Measurements from ENCODE around the gene SLC9B2.
A peak's percentile ranks its signal among the peaks of the same experiment; 100 is the strongest.

SLC9B2 gene, protein sequence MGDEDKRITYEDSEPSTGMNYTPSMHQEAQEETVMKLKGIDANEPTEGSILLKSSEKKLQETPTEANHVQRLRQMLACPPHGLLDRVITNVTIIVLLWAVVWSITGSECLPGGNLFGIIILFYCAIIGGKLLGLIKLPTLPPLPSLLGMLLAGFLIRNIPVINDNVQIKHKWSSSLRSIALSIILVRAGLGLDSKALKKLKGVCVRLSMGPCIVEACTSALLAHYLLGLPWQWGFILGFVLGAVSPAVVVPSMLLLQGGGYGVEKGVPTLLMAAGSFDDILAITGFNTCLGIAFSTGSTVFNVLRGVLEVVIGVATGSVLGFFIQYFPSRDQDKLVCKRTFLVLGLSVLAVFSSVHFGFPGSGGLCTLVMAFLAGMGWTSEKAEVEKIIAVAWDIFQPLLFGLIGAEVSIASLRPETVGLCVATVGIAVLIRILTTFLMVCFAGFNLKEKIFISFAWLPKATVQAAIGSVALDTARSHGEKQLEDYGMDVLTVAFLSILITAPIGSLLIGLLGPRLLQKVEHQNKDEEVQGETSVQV

DNA sequence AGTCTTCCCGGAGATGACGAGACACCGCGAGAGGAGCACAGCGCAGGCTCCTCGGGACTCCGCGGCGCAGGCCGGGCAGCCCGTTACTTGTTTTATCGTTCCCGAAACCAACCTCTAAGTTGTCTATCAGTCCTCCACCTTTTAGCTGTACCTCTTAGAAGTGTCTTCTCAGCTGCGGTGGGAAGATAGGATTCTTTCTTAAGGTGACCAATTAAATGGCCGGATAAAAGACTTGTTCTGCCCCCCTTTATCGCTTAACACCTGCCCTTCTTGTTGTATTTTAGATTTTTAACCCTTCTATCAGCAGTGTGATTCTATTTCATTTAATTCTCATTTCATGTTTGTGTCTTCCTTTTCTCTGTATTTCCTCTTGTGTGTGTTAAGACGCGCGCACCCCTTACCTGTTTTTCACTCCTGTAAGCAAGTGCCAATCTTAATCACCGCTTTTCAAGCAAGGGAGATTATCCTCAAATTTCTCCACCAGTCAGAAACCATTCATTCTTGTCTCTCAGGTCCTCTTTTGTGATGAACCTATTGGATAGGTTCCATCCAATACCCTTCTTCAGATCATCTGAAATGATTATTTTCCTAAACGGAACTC is at the start of gene SLC9B2:
TSS of gene SLC9B2 (minus strand) at position 15 of the 601 bp plus-strand sequence. CDS start 9,211 bp downstream, outside the sequence.
- ChIA-PET POLR2A (interaction anchor here (0.9 kb wide), 2 partner anchors 12 to 23 kb away, joined by 3 read pairs; partner anchors contain the start of gene BDH2), CTCF (interaction anchor here (1.3 to 8.8 kb wide), 4 partner anchors 15 to 456 kb away, joined by 5 to 82 read pairs (median 10); partner anchors contain the start of gene BDH2)
- TF ChIP-seq, protein P1, sequence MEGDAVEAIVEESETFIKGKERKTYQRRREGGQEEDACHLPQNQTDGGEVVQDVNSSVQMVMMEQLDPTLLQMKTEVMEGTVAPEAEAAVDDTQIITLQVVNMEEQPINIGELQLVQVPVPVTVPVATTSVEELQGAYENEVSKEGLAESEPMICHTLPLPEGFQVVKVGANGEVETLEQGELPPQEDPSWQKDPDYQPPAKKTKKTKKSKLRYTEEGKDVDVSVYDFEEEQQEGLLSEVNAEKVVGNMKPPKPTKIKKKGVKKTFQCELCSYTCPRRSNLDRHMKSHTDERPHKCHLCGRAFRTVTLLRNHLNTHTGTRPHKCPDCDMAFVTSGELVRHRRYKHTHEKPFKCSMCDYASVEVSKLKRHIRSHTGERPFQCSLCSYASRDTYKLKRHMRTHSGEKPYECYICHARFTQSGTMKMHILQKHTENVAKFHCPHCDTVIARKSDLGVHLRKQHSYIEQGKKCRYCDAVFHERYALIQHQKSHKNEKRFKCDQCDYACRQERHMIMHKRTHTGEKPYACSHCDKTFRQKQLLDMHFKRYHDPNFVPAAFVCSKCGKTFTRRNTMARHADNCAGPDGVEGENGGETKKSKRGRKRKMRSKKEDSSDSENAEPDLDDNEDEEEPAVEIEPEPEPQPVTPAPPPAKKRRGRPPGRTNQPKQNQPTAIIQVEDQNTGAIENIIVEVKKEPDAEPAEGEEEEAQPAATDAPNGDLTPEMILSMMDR (IDR thresholded peaks at IDR 0.05; ENCODE audit: insufficient read depth, low read length, missing control alignments) = no peak
- H3K4me3 ChIP-seq (ENCODE audit: low read depth, low read length) = peak within 1 kb of the TSS; percentile 72
- no peak for DNase-seq (ENCODE audit: low read depth, low spot score)

DNA sequence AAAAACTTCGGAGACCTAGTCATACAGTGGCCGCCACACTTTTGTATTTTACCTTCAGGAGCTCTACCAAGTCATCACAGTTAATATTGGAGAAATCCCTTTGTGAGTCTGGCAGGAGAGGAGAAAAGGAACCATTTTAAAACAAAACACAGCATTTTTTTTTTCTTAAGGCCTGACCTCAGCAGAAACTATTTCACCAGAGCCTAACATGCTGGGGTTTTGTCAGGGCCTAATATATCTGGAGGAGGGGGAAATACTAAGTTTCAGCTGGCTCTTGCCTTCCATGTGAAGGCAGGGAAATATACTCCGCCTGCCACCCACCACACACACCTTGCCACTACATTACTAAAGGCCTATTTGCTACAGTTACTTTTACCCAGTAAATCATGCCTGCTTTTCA is 49.6 kb upstream of the SLC9B2 start:
- TF ChIP-seq, protein P1 (IDR thresholded peaks at IDR 0.05; ENCODE audit: insufficient read depth, low read length, missing control alignments) = no peak
- POLR2A ChIA-PET = interaction anchor here (1.0 kb wide), 1 partner anchor 17 kb away, joined by 3 read pairs; no protein-coding TSS in a partner anchor
- no peak for DNase-seq (ENCODE audit: low read depth, low spot score)
- H3K4me3 ChIP-seq (ENCODE audit: low read depth, low read length) = no peak overlapping the region
- CTCF ChIA-PET = no interaction called here

DNA sequence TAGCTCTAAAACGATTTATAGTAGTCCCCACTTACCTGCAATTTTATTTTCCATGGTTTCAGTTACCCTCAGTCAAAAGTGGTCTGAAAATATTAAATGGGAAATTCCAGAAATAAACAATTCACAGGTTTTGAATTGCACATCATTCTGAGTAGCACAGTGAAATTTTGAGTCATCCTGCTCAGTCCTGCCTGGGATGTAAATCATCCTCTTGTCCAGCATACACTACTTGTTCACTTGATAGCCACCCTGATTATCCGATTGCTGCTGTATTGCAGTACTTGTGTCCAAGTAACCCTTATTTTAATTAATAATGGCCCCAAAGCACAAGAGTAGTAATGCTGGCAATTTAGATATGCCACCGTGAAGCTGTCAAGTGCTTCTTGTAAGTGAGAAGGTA is 46.6 kb upstream of the SLC9B2 start:
- CTCF ChIA-PET = interaction anchor here (1.6 kb wide), 1 partner anchor 22 kb away, joined by 8 read pairs; no protein-coding TSS in a partner anchor
- POLR2A ChIA-PET = no interaction called here
- TF ChIP-seq, protein P1 (IDR thresholded peaks at IDR 0.05; ENCODE audit: insufficient read depth, low read length, missing control alignments) = no peak
- DNase-seq (ENCODE audit: low read depth, low spot score) = no peak
- H3K4me3 ChIP-seq (ENCODE audit: low read depth, low read length) = no peak overlapping the region

GRCh38 chr4:103118166-103118565 is 41.6 kb upstream of the SLC9B2 start:
- ChIA-PET POLR2A (no interaction called here), CTCF (interaction anchor here (1.0 to 3.3 kb wide), 2 partner anchors 18 to 33 kb away, joined by 4 to 18 read pairs; partner anchors contain the start of gene BDH2)
- TF ChIP-seq, protein P1 (IDR thresholded peaks at IDR 0.05; ENCODE audit: insufficient read depth, low read length, missing control alignments) = no peak
- H3K4me3 ChIP-seq (ENCODE audit: low read depth, low read length) = no peak overlapping the region
- DNase-seq (ENCODE audit: low read depth, low spot score) = no peak

DNA sequence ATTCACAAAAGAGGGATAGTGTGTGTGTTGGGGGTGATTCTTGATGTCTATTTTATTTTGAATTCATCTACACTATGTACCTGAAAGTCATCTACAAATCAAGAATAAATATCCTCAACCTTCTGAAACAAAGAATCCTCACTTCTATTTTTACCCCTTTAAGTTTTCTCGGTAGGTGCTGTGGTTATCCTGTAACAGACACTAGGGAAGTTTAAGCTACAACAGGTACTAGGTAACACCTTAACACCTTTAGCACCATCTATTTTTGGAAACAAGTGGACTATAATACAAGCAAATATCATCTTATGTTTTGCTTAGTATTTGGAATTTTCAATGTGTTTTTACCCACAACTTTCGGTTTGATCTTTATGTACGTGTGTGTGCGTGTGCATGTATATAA is 35.0 kb upstream of the SLC9B2 start:
- H3K4me3 ChIP-seq (ENCODE audit: low read depth, low read length) = no peak overlapping the region
- TF ChIP-seq, protein P1 (IDR thresholded peaks at IDR 0.05; ENCODE audit: insufficient read depth, low read length, missing control alignments) = no peak
- POLR2A ChIA-PET = no interaction called here
- DNase-seq (ENCODE audit: low read depth, low spot score) = no peak
- CTCF ChIA-PET = interaction anchor here (2.3 to 4.6 kb wide), 2 partner anchors 11 to 19 kb away, joined by 5 to 34 read pairs; partner anchors contain the start of gene BDH2

DNA sequence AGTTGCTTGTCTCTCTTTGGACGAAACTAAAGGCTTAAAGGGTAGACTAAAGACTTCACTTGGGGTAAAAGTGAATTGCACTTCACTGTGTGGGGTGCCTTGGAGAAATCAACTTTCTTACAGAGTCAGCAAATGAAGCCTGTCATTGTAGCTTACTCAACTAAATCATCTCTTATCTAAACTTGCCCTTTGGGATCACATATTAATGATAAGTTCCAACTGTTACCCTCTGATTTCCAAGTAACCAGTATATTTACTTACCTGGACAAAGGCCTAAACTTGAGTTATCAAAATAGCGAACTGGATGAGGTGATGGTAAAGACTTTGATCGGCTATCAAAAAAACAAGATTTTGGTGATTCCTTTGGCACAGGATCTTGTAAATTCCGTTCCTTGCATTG is 32.0 kb upstream of the SLC9B2 start:
- H3K4me3 ChIP-seq (ENCODE audit: low read depth, low read length) = no peak overlapping the region
- TF ChIP-seq, protein P1 (IDR thresholded peaks at IDR 0.05; ENCODE audit: insufficient read depth, low read length, missing control alignments) = no peak
- DNase-seq (ENCODE audit: low read depth, low spot score) = no peak
- ChIA-PET POLR2A (no interaction called here), CTCF (interaction anchor here (1.1 to 4.6 kb wide), 2 partner anchors 8 kb away, joined by 4 to 34 read pairs; partner anchors contain the start of gene BDH2)
